PC-3 (cell line): Measurements from ENCODE around the gene AZIN2. TPM values are rescaled to one million over a fixed set of nuclear protein-coding genes. Genes with fewer than 3 reads are reported as not detected.
"Not testable (repeated sequence)": the region's sequence is repeated elsewhere in the genome, so short reads cannot be mapped to it uniquely, and the experiment has no call there.

Experiments used
- ATAC-seq: fragments of 200-7000 bp; cut with Tn5 transposase; 2 replicates; pipeline ENCODE4 v1.9.1; 2020; ENCODE audit warnings: mild to moderate bottlenecking, moderate library complexity
- BruUV-seq: library from RNA; stranded (reverse); fragments of 400-500 nt; replicated peaks from 2 replicates; lab custom pipeline; 2021; lab: Mats Ljungman, UMichigan
- CTCF ChIA-PET: fragments of 300-600 bp; sonication (Branson Sonifier 250); formaldehyde crosslinking; loops from one replicate; lab custom pipeline; 2022; ENCODE audit warnings: antibody characterized with exemption; lab: Charles Lee
- POLR2A ChIA-PET: fragments of 300-600 bp; sonication (Branson Sonifier 250); formaldehyde crosslinking; loops from one replicate; lab custom pipeline; 2022; ENCODE audit warnings: antibody characterized with exemption; ENCODE audit not compliant: unreplicated experiment; lab: Charles Lee
- DNase-seq: peaks from one replicate; pipeline ENCODE4 v3.0.0-alpha.2; 2015
- H2AFZ ChIP-seq: fragments of 300-600 bp; sonication (generic); 2 replicates; pipeline ENCODE4 v1.6.0; 2016; ENCODE audit warnings: antibody characterized with exemption, low read length
- H3F3A ChIP-seq: fragments of 300-600 bp; sonication (generic); one replicate; pipeline ENCODE4 v1.6.0; 2017; ENCODE audit warnings: antibody characterized with exemption, low read length, control low read depth, mild to moderate bottlenecking; ENCODE audit not compliant: unreplicated experiment
- H3K27ac ChIP-seq: fragments of 300-600 bp; sonication (generic); 2 replicates; pipeline ENCODE4 v1.5.1; 2016; ENCODE audit warnings: mild to moderate bottlenecking, low read length
- H3K27me3 ChIP-seq: fragments of 300-600 bp; sonication (generic); 2 replicates; pipeline ENCODE4 v1.6.1; 2016; ENCODE audit warnings: low read length, mixed read lengths
- H3K36me3 ChIP-seq: fragments of 300-600 bp; sonication (generic); 2 replicates; pipeline ENCODE4 v1.6.1; 2016; ENCODE audit warnings: low read depth, mixed run types, low read length, mixed read lengths
- H3K4me1 ChIP-seq: fragments of 300-600 bp; sonication (generic); 2 replicates; pipeline ENCODE4 v1.5.1; 2016; ENCODE audit warnings: low read length; ENCODE audit not compliant: insufficient read depth
- H3K4me2 ChIP-seq: fragments of 300-600 bp; sonication (generic); 2 replicates; pipeline ENCODE4 v1.6.0; 2016; ENCODE audit warnings: low read length
- H3K4me3 ChIP-seq: fragments of 300-600 bp; sonication (generic); 2 replicates; pipeline ENCODE4 v1.5.1; 2016; ENCODE audit warnings: mild to moderate bottlenecking, low read length, mixed read lengths
- H3K79me2 ChIP-seq: fragments of 300-600 bp; sonication (generic); 2 replicates; pipeline ENCODE4 v1.6.1; 2017; ENCODE audit warnings: low read length, mixed read lengths
- H3K9ac ChIP-seq: fragments of 300-600 bp; sonication (generic); 2 replicates; pipeline ENCODE4 v1.6.0; 2016; ENCODE audit warnings: mild to moderate bottlenecking, low read length
- H3K9me2 ChIP-seq: fragments of 300-600 bp; sonication (generic); replicated peaks from 2 replicates; pipeline ENCODE4 v1.6.1; 2016; ENCODE audit warnings: mixed run types, low read length, mixed read lengths
- H3K9me3 ChIP-seq: fragments of 300-600 bp; sonication (generic); 2 replicates; pipeline ENCODE4 v1.6.1; 2016; ENCODE audit warnings: low read length, mixed read lengths
- H4K20me1 ChIP-seq: fragments of 300-600 bp; sonication (generic); 2 replicates; pipeline ENCODE4 v1.6.1; 2016; ENCODE audit warnings: low read length, mixed read lengths
- EZH2 ChIP-seq: fragments of 300-600 bp; sonication (generic); IDR thresholded peaks from one replicate; pipeline ENCODE4 v1.6.1; 2017; ENCODE audit warnings: antibody characterized with exemption, mild to moderate bottlenecking, low read length; ENCODE audit not compliant: unreplicated experiment
- EZH2phosphoT487 ChIP-seq: fragments of 300-600 bp; sonication (generic); IDR thresholded peaks from 2 replicates; pipeline ENCODE4 v1.6.1; 2018; ENCODE audit warnings: mild to moderate bottlenecking, antibody characterized with exemption, low read length, borderline replicate concordance
- intact Hi-C: fragments of 100-400 bp; cut with micrococcal nuclease; formaldehyde crosslinking; loops from 2 replicates; pipeline ENCODE4 v1.9.0; 2023
- total RNA-seq: library from RNA; depleted of rRNA; stranded (reverse); fragments of >200 nt; gene quantifications from 2 replicates; pipeline ENCODE4 v1.2.3, GENCODE V29; 2014
- TF ChIP-seq, protein P1 (sequence below): fragments of 300-600 bp; sonication (generic); conservative IDR thresholded peaks from 2 replicates; pipeline ENCODE4 v1.5.1; 2017; ENCODE audit warnings: antibody characterized with exemption, low read depth, mild to moderate bottlenecking, low read length

Gene AZIN2
- total RNA-seq, 1 experiment from 2014 or later: 2.2 TPM

DNA sequence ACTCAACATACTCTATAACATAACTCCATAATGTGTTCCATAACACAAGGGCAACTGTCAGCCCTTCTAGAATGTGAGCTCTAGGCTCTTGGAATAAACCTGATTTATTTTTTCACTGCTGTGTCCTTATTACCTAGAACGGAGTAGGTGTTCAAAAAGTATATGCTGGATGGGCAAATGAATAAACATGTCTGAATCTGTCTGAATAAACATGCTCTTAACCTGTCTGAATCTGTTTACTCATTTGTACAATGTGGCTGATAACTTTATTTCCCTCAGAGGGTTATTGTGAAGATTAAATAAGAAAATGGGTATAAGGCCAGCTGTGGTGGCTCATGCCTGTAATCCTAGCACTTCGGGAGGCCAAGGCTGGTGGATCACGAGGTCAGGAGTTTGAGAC is 42.3 kb downstream of the AZIN2 start:
- H2AFZ ChIP-seq: no peak overlapping the region

DNA sequence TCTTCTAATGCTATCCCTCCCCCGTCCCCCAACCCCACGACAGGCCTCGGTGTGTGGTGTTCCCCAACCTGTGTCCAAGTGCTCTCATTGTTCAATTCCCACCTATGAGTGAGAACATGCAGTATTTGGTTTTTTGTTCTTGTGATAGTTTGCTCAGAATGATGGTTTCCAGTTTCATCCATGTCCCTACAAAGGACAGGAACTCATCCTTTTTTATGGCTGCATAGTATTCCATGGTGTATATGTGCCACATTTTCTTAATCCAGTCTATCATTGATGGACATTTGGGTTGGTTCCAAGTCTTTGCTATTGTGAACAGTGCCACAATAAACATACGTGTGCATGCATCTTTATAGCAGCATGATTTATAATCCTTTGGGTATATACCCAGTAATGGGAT is 43.7 kb downstream of the AZIN2 start:
- H2AFZ ChIP-seq, H3K4me2 ChIP-seq, BruUV-seq, ATAC-seq, CTCF ChIA-PET, DNase-seq, POLR2A ChIA-PET, H3K27ac ChIP-seq, H4K20me1 ChIP-seq, H3K36me3 ChIP-seq, H3K9me3 ChIP-seq, H3K4me3 ChIP-seq, H3K27me3 ChIP-seq, H3K9me2 ChIP-seq, H3K9ac ChIP-seq, H3F3A ChIP-seq: not testable (repeated sequence)
- Histone ChIP-seq H3K79me2 (peaks cover 10% of the 10 kb centered on the region), H3K4me1 (peaks cover 19% of the 10 kb centered on the region)
- intact Hi-C loops: loop anchor here (5.0 kb wide), 1 partner anchor 133 kb away; the partner anchor contains the start of gene ZNF362

More for the DNA sequence above, 42.3 kb downstream of the AZIN2 start:
- CTCF ChIA-PET: no interaction called here
- Histone ChIP-seq H3K9me2 (no peaks in the 10 kb centered on the region), H3K4me2 (no peak overlapping the region), H3K79me2 (peaks cover 10% of the 10 kb centered on the region), H3K9ac (no peak overlapping the region), H3F3A (no peaks in the 10 kb centered on the region), H3K4me1 (peaks cover 19% of the 10 kb centered on the region), H4K20me1 (no peaks in the 10 kb centered on the region), H3K27me3 (no peaks in the 10 kb centered on the region), H3K27ac (no peak overlapping the region), H3K4me3 (no peak overlapping the region), H3K9me3 (no peaks in the 10 kb centered on the region), H3K36me3 (no peaks in the 10 kb centered on the region)
- intact Hi-C loops: no loop called here
- no TSS peak for BruUV-seq
- ATAC-seq: no peak
- DNase-seq: no peak
- POLR2A ChIA-PET: no interaction called here
- TF ChIP-seq, protein P1, sequence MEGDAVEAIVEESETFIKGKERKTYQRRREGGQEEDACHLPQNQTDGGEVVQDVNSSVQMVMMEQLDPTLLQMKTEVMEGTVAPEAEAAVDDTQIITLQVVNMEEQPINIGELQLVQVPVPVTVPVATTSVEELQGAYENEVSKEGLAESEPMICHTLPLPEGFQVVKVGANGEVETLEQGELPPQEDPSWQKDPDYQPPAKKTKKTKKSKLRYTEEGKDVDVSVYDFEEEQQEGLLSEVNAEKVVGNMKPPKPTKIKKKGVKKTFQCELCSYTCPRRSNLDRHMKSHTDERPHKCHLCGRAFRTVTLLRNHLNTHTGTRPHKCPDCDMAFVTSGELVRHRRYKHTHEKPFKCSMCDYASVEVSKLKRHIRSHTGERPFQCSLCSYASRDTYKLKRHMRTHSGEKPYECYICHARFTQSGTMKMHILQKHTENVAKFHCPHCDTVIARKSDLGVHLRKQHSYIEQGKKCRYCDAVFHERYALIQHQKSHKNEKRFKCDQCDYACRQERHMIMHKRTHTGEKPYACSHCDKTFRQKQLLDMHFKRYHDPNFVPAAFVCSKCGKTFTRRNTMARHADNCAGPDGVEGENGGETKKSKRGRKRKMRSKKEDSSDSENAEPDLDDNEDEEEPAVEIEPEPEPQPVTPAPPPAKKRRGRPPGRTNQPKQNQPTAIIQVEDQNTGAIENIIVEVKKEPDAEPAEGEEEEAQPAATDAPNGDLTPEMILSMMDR: no peak
- no peak for TF ChIP-seq EZH2phosphoT487
- TF ChIP-seq EZH2: no peak

DNA sequence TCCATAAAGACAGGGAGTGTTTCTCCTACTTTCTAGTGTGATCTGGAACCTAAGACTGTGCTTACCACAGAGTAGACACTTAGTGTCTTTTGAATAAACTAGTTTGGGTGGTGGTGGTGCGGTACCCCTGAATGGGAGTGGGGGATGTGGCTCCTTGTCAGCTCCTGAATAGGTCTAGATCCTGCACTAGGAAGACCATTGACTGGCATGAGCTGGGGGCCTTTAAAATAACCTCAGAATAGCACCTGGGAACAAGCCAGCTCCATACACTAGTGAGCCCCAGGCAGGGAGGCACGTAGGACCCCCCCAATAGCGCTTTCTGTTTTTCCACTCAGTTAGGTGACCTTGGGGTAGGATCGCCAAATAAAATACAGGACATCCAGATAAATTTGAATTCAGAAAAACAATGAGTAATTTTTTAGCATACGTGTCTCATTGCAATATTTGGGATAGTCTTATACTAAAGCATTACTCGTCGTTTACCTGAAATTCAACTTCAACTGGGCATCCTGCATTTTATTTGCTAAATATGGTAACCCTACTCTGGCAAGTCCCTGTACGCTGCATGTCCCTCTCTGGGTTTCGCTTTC is 45.6 kb downstream of the AZIN2 start:
- ChIA-PET CTCF (interaction anchor here (0.5 to 1.2 kb wide), 4 partner anchors 21 to 189 kb away, joined by 3 to 11 read pairs (median 4); partner anchors contain the start of gene TRIM62), POLR2A (interaction anchor here (0.5 to 1.1 kb wide), 2 partner anchors 27 to 64 kb away, joined by 3 to 4 read pairs; no protein-coding TSS in a partner anchor)
- Histone ChIP-seq H3K9me3 (no peaks in the 10 kb centered on the region), H3K9me2 (no peaks in the 10 kb centered on the region), H3K27ac (peak overlapping the region; percentile 50), H3K9ac (peak overlapping the region; percentile 90), H3K79me2 (peaks cover 10% of the 10 kb centered on the region), H3K27me3 (no peaks in the 10 kb centered on the region), H3K4me3 (peak overlapping the region; percentile 83), H3F3A (no peaks in the 10 kb centered on the region), H2AFZ (peak overlapping the region; percentile 78), H3K4me1 (peaks cover 9% of the 10 kb centered on the region), H3K4me2 (peak overlapping the region; percentile 95), H4K20me1 (no peaks in the 10 kb centered on the region), H3K36me3 (no peaks in the 10 kb centered on the region)
- BruUV-seq: TSS peak; percentile 90
- ATAC-seq (no peak), DNase-seq (no peak)
- TF ChIP-seq, protein P1: no peak
- no peak for TF ChIP-seq EZH2
- no peak for TF ChIP-seq EZH2phosphoT487
- intact Hi-C loops: loop anchor here (5.0 kb wide), 1 partner anchor 131 kb away; the partner anchor contains the start of gene ZNF362
